Liver (tissue), 3 donors: ENCODE results near the gene TTBK1.

Source experiments
- ATF3 ChIP-seq: IDR thresholded peaks from 2 replicates; pipeline ENCODE4 v1.6.1; 2016; ENCODE audit warnings: antibody characterized with exemption
- CTCF ChIP-seq: fragments of 150-350 bp; IDR thresholded peaks from 2 replicates; pipeline ENCODE4 v1.5.1; 2017; ENCODE audit warnings: improper control_type of control experiment, low read depth, low read length; ENCODE audit not compliant: missing input control
- JUND ChIP-seq, 2 donors: IDR thresholded peaks; 2 replicates each; pipeline ENCODE4 v1.6.1; 2016; ENCODE audit warnings: antibody characterized with exemption in 2 of 2
- MAX ChIP-seq: IDR thresholded peaks from 2 replicates; pipeline ENCODE4 v1.6.1; 2016; ENCODE audit warnings: antibody characterized with exemption
- REST ChIP-seq: IDR thresholded peaks from 2 replicates; pipeline ENCODE4 v1.6.1; 2016; ENCODE audit warnings: antibody characterized with exemption, mild to moderate bottlenecking
- donor health status: healthy.
- donor health status: healthy.

- TF ChIP-seq CTCF (no peak), MAX (no peak), REST (no peak), ATF3 (no peak), JUND (IDR thresholded peaks at IDR 0.05) (no peak)
These were observed 7.7 kb downstream of the TTBK1 start for GRCh38 chr6:43250992-43251373.
